Suprapubic skin (tissue), 4 donors: Measurements from ENCODE around the gene DST. TPM values are rescaled to one million over a fixed set of nuclear protein-coding genes. Genes with fewer than 3 reads are reported as not detected.
A peak's percentile ranks its signal among the peaks of the same experiment; 100 is the strongest.

ENCODE experiments used
- DNase-seq, 2 donors: peaks; one replicate each; pipeline ENCODE4 v3.0.0-alpha.2; 2019; ENCODE audit warnings: low spot score in 2 of 2
- H3K27ac ChIP-seq: fragments of 200-600 bp; sonication (generic); one replicate; pipeline ENCODE4 v1.5.1; 2019
- H3K27me3 ChIP-seq: fragments of 200-600 bp; sonication (generic); one replicate; pipeline ENCODE4 v1.5.1; 2019
- H3K36me3 ChIP-seq: fragments of 200-600 bp; sonication (generic); one replicate; pipeline ENCODE4 v1.5.1; 2019
- H3K4me1 ChIP-seq: fragments of 200-600 bp; sonication (generic); one replicate; pipeline ENCODE4 v1.5.1; 2019
- H3K4me3 ChIP-seq: fragments of 200-600 bp; sonication (generic); one replicate; pipeline ENCODE4 v1.5.1; 2019; ENCODE audit warnings: mild to moderate bottlenecking
- H3K9me3 ChIP-seq: fragments of 200-600 bp; sonication (generic); one replicate; pipeline ENCODE4 v1.5.1; 2019
- CTCF ChIP-seq, 2 donors: fragments of 200-600 bp in 1 of 2; fragments of 450-650 bp in 1 of 2; sonication (generic) in 1 of 2; IDR thresholded peaks; one replicate each; pipeline ENCODE4 v1.5.1; 2016 to 2019; ENCODE audit warnings: antibody characterized with exemption in 2 of 2, mild to moderate bottlenecking in 1 of 2, moderate library complexity in 1 of 2
- EP300 ChIP-seq: sonication (generic); formaldehyde crosslinking; IDR thresholded peaks from one replicate; pipeline ENCODE4 v1.6.1; 2017; ENCODE audit warnings: antibody characterized with exemption
- POLR2A ChIP-seq, 2 donors: fragments of 450-650 bp; IDR thresholded peaks; one replicate each; pipeline ENCODE4 v1.6.1; 2017; ENCODE audit warnings: antibody characterized with exemption in 2 of 2, mild to moderate bottlenecking in 2 of 2, moderate library complexity in 2 of 2
- POLR2AphosphoS5 ChIP-seq, 3 donors: sonication (generic); formaldehyde crosslinking; IDR thresholded peaks; one replicate each; pipeline ENCODE4 v1.6.1; 2017; ENCODE audit warnings: antibody characterized with exemption in 3 of 3
- WGBS: methylation state at CpG from one replicate; pipeline ENCODE4 v1.1.5; 2018; 5-methylcytosine and 5-hydroxymethylcytosine counted together
- total RNA-seq, 4 donors: library from RNA; depleted of rRNA; stranded (reverse); fragments of >200 nt; gene quantifications; one replicate each; pipeline ENCODE4 v1.1.0, GENCODE V29; 2016

DST gene
- total RNA-seq, 4 donors from 2014 or later = 637 to 1,048 (median 751) TPM

- Histone ChIP-seq H3K27me3 (no peaks in the 10 kb centered on the region), H3K4me1 (peaks cover 62% of the 10 kb centered on the region), H3K27ac (peak overlapping the region; percentile 96), H3K9me3 (no peaks in the 10 kb centered on the region), H3K4me3 (peak overlapping the region; percentile 67), H3K36me3 (peaks cover 13% of the 10 kb centered on the region)
- no peak for DNase-seq
- no peak for TF ChIP-seq POLR2A (IDR thresholded peaks at IDR 0.05)
- TF ChIP-seq POLR2AphosphoS5 (IDR thresholded peaks at IDR 0.05) = no peak
- TF ChIP-seq CTCF (IDR thresholded peaks at IDR 0.05) = no peak
- no peak for TF ChIP-seq EP300
These were observed 103.1 kb downstream of the DST start for GRCh38 chr6:56539527-56540105.

DNA sequence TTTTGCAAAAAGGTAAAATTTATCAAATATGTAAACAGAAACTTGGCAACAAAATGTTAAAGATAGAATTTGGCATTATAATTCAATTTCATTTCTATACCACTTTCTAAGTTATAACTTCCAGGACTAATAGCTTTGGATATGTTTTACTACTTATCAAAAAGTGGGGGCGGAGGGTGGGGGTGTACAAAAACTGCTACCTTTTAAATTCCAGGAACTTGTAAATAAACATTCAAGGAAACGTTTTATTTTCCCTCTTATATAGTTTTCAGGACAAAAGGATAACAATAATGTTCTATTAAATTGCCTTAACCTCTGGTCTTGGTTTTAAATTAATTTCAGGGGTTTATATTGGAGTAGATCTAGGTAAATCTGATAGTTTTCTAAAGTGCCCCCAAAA lies 103.8 kb downstream of the DST start:
- peak overlapping the region; percentile 67 for H3K4me3 ChIP-seq
- 51% methylated on average over 2 of the region's 2 CpGs for WGBS
- peak overlapping the region; percentile 96 for H3K27ac ChIP-seq
- H3K9me3 ChIP-seq = no peaks in the 10 kb centered on the region
- H3K4me1 ChIP-seq = peaks cover 62% of the 10 kb centered on the region
- H3K27me3 ChIP-seq = no peaks in the 10 kb centered on the region
- peaks cover 18% of the 10 kb centered on the region for H3K36me3 ChIP-seq
- TF ChIP-seq POLR2A (IDR thresholded peaks at IDR 0.05) (no peak), CTCF (IDR thresholded peaks at IDR 0.05) (no peak), POLR2AphosphoS5 (IDR thresholded peaks at IDR 0.05) (no peak), EP300 (no peak)
- no peak for DNase-seq

DNA sequence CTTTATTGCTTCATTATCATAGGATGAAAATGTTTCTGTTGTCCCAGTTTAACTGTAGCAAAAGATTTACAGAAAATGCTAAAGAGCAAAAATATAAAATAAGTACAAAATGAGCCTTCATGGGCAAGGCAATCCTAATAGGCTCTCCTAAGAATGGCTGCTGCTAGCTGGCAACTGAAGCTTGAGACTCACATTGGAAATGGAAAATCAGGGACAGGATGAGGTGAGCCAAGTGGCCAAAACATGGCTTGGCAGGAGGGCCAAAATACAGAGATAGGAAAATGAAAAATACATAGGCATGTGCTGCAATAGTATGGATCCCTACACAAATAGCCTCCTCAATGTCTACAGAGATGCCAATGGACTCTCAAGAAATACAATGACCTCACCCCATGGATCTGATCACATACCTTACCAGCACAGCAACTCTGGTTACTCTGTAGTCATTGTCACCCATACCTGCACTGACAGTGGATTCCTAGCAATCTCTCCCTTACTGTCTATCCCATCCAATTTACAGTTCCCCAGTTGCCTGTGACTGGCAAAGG lies 105.4 kb downstream of the DST start:
- Histone ChIP-seq H3K27me3 (no peaks in the 10 kb centered on the region), H3K27ac (no peak overlapping the region), H3K36me3 (peaks cover 25% of the 10 kb centered on the region), H3K4me1 (peaks cover 57% of the 10 kb centered on the region), H3K9me3 (no peaks in the 10 kb centered on the region), H3K4me3 (no peak overlapping the region)
- TF ChIP-seq CTCF (IDR thresholded peaks at IDR 0.05) (no peak), POLR2A (IDR thresholded peaks at IDR 0.05) (no peak), POLR2AphosphoS5 (IDR thresholded peaks at IDR 0.05) (no peak), EP300 (no peak)
- no peak for DNase-seq

DNA sequence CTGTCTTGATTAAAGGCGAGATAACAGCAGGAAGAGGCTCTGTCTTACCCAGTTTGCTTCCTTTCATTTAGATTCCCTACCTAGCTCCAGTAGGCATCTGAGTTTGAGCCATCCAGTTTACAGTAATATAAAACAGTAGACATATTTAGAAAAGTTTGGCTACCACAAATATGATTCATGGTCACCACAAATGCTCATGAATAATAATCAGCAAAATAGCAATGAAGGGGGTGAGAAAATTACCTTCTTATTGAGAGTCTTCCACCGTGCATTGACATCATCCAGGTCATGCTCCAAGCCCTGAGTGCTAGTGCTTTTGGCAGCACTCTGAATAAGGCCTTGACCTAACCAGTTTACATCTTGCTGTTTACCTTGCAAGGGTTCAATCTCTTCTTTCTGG lies 106.2 kb downstream of the DST start:
- Histone ChIP-seq H3K36me3 (peaks cover 32% of the 10 kb centered on the region), H3K27me3 (no peaks in the 10 kb centered on the region), H3K4me1 (peaks cover 53% of the 10 kb centered on the region), H3K4me3 (no peak overlapping the region), H3K27ac (no peak overlapping the region), H3K9me3 (no peaks in the 10 kb centered on the region)
- WGBS = 76% methylated on average over 2 of the region's 2 CpGs
- DNase-seq = no peak
- TF ChIP-seq POLR2A (IDR thresholded peaks at IDR 0.05) (no peak), CTCF (IDR thresholded peaks at IDR 0.05) (no peak), POLR2AphosphoS5 (IDR thresholded peaks at IDR 0.05) (no peak)

DNA sequence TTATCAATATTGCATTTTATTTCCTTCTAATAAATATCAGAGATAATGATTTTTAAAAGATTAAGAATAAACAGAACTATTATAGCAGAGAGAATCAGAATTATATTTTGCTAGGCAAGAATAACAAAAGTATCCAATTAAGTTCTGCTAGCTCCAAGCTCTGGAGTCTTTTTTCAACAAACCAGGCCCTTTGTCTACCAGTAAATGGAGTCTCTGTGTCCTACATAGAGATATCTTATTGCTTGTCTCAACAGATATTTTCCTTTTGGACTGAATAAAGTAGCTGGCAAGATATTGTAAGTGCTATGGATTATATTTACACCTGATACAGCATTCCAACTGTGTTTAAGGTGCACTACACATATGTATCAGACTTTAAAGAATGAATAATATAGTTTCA lies 107.1 kb downstream of the DST start:
- Histone ChIP-seq H3K4me1 (peaks cover 48% of the 10 kb centered on the region), H3K9me3 (no peaks in the 10 kb centered on the region), H3K36me3 (peaks cover 38% of the 10 kb centered on the region), H3K27me3 (no peaks in the 10 kb centered on the region), H3K4me3 (no peak overlapping the region), H3K27ac (peak overlapping the region; percentile 10)
- TF ChIP-seq EP300 (no peak), POLR2AphosphoS5 (IDR thresholded peaks at IDR 0.05) (no peak), POLR2A (IDR thresholded peaks at IDR 0.05) (no peak), CTCF (IDR thresholded peaks at IDR 0.05) (no peak)
- DNase-seq = no peak
